ENCODE data around the gene SSBP4.

DNA sequence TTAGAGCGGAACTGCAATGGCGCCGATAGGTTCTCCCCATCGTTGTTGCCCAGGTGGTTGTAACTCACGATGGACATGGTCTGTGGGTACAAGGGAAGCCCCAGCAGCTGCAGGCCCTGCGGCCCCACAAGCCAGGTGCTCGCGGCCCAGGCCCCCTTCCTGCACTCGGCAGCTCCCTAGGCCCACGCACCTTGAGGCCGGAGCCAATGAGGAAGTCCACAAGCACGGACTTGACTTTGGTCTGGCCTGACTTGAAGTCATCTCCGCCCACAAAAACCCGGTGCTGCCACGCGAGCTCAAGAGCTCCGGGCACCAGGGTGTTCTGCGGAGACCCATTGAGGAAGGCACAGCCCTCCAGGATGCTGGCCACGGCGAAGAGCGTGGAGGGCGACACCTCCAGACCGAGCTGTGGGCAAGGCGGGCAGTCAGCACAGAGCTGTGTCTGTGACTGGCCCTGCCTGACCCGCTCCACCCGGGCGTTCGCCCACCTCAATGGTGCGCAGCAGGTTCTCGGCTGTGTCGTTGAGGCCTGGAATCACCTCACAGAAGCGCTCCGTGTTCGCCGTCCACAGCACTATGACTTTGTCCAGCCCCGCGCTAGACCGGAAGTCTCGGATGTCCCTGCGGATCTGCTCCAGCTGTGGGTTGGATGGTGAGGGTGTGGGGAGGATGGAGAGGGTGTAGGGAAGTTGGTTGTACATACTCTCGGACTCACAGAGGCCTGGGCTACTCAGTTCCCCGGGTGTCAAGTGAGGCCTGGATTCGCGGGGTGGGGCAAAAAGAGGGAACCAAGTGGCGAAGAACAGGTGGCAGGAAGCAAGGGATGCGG lies 16.9 kb downstream of the SSBP4 start:
- TF ChIP-seq, protein P1, sequence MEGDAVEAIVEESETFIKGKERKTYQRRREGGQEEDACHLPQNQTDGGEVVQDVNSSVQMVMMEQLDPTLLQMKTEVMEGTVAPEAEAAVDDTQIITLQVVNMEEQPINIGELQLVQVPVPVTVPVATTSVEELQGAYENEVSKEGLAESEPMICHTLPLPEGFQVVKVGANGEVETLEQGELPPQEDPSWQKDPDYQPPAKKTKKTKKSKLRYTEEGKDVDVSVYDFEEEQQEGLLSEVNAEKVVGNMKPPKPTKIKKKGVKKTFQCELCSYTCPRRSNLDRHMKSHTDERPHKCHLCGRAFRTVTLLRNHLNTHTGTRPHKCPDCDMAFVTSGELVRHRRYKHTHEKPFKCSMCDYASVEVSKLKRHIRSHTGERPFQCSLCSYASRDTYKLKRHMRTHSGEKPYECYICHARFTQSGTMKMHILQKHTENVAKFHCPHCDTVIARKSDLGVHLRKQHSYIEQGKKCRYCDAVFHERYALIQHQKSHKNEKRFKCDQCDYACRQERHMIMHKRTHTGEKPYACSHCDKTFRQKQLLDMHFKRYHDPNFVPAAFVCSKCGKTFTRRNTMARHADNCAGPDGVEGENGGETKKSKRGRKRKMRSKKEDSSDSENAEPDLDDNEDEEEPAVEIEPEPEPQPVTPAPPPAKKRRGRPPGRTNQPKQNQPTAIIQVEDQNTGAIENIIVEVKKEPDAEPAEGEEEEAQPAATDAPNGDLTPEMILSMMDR (IDR thresholded peaks at IDR 0.05), result no peak
- TF ChIP-seq POLR2A (IDR thresholded peaks at IDR 0.05) (no peak), EP300 (IDR thresholded peaks at IDR 0.05) (no peak)
